Measurements from ENCODE around the gene SLC25A41. TPM values are rescaled to one million over a fixed set of nuclear protein-coding genes. Genes with fewer than 3 reads are reported as not detected.

The SLC25A41 gene
- total RNA-seq = 0.07 TPM in 1 of 2 replicates, not detected in the other

GRCh38 chr19:6433663-6434062 is at the start of gene SLC25A41:
Gene SLC25A41, minus strand, starts transcription at chr19:6433763. Its CDS starts 70 bp downstream, at chr19:6433693.

DNA sequence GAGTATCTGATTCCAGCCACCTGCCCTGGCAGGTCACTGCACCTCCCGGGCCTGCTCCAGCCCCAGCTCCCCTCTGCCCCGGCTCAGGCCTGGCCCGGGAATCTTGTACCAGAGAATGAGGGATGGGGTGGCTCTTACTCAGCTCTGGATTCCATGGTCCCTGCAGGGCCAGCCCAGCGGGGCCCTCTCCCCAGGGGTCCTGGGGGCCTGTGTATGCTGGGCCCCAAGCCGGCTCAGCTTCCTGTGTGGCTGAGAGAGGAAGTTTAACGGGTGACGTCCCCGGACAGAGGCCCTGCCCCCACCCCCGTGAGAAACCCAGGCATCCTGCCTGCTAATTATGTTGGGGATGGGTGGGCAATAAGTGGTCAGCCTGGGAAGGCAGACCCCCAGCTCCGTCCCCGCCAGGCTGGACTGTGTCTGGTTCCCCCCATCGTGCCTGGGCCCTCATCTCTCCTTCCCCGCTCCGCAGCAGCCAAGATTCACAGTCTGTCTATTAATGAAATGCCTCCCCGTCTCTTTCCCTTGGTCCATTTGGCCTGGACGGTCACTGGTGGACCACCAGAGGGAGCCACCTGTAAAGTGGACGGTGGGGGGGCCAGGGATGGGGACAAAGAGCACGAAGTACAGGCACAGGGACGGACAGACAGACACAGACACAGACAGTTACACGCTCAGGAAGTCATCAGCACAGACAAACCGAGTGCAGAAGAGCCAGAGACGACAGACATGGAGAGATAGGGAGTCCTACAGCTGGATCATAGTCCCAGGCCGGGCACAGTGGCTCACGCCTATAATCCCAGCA is 48.2 kb upstream of the SLC25A41 start, which contains the start of gene DENND1C:
Gene DENND1C, minus strand, starts transcription at position 247 of the 802 bp plus-strand sequence. Its CDS starts 92 bp downstream, at position 155.

DNA sequence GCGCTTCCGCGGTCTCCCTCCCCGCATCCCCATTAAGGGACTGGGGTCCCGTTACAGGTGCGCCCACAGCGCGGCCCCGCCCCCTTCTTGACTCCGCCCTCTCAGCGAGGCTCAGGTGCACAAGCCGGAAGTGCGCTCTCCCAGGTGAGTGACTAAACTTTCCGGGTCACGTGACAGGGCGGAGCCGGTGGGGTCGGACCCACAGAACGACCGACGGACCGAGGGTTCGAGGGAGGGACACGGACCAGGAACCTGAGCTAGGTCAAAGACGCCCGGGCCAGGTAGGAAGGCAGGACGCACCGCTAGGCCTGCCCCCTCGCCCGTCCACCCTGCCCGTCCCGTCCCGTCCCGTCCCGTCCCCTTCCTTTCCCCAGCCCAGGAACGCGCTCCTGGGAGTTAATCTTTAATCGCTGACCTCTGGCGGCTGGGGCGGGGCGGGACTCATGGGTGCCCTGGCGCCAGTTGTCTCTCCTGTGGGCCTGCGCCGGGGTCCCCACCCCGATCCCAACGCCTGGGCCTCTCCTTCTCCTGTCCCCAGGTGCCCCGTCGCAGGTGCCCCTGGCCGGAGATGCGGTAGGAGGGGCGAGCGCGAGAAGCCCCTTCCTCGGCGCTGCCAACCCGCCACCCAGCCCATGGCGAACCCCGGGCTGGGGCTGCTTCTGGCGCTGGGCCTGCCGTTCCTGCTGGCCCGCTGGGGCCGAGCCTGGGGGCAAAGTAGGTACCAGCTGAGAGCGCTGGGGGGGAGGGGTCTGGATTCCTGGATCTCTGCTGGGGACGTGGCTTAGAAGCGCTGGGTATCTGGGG is 30.7 kb upstream of the SLC25A41 start, which contains the start of gene CRB3:
Gene CRB3, plus strand, starts transcription at position 202 of the 804 bp plus-strand sequence. Its CDS starts 431 bp downstream, at position 633.

GRCh38 chr19:6459262-6460098 is 25.9 kb upstream of the SLC25A41 start, which contains the start of gene SLC25A23:
Gene SLC25A23, minus strand, starts transcription at chr19:6459792. Its CDS starts 164 bp downstream, at chr19:6459628.

DNA sequence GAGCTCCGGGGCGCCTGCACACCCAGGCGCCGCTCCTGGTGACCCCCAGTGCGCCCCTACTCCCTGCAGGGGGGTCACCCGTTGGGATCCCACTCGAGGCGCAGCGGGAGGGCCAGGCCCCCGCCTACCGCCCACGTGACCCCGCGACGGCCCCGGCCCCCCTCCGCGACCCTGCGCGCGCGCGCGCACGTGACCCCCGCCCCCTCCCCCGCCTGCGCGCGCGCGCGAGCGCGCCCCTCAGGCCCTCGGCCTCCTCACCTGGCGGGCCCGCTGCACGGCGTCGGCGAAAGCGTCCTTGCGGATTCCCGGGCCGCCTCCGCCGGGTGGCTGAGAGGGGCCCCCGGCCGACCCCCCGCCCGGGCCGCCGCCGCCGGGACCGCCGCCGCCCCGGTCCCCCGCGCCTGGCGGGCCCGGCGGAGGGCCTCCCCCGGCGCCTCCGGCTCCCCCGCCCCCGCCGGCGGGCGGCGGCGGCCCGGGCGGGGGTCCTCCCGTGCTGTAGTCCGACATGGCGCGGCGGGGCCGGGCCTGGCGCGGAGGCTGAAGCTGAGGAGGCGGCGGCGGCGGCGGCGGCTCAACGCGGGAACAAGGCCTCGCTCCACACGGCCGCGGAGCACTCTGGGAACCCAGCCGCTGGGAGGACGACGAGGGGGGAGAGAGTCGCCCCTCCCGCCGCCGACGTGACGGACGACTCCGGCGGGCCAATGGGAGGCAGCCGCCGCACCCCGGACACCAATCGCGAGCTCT is 9.2 kb downstream of the SLC25A41 start, which contains the start of gene KHSRP:
Gene KHSRP, minus strand, starts transcription at position 617 of the 744 bp plus-strand sequence. Its CDS starts 110 bp downstream, at position 507.

DNA sequence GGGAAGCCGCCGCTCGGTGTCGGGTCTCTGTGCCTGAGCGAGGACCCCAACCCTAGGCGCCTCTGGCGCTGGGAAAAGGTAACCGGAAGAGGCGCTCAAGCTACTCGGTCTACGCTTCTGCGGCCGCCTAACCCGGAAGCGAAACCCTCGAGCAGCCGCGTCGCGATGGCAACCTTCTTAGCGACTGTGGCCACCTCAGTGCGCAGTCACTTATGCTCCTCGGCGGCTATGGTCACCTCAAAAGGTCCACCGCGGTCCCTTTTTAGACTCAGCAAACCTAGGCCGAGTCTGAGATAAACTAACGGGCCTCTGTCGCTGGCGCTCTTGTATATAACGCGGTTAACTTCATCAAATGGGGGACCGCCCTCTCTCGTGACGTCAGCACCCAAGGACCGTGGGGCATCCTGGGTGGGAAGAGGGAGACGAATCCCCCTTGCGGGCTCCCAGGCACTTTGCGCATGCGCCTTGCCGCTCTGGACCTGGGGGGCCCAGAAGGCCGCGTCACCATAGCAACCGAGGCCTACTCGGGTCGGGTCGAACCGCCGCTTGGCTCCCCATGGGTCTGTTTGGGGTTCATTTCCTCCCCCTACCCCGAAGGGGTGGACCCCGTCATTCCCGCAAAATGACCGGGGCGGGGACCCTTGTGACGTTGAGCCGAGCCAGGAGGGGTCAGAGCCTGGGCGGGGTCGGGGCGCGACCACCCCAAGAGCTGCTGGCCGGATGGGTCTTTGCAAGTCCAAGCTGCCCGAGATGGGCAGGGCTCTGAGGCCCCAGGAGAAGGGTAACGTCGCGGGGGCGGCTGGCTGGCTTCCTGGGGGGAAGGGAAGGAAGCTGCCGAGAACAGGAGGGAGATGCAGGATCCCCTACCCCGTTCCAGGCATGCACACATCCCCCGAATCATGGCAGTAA is 40.2 kb downstream of the SLC25A41 start, which contains the start of gene GTF2F1:
Gene GTF2F1, minus strand, starts transcription at position 91 of the 909 bp plus-strand sequence. CDS start 169 bp downstream, outside the sequence.

Other genes starting within 250 kb of the SLC25A41 start
- gene MLLT1, start 153.8 kb downstream of the SLC25A41 start, total RNA-seq = 11.3 and 14.5 TPM in 2 replicates
- not detected in 2 replicates for gene ACER1, start 100.2 kb downstream of the SLC25A41 start, total RNA-seq
- 34.8 and 37.5 TPM in 2 replicates for gene CLPP, start 72.2 kb downstream of the SLC25A41 start, total RNA-seq
- gene ALKBH7, start 61.0 kb downstream of the SLC25A41 start, total RNA-seq = 20.3 and 20.9 TPM in 2 replicates
- 1.5 and 1.9 TPM in 2 replicates for gene PSPN, start 57.8 kb downstream of the SLC25A41 start, total RNA-seq
- gene GTF2F1, start 40.6 kb downstream of the SLC25A41 start, total RNA-seq = 37.1 and 37.7 TPM in 2 replicates
- 145 and 152 TPM in 2 replicates for gene KHSRP, start 9.0 kb downstream of the SLC25A41 start, total RNA-seq
- 48.2 and 56.6 TPM in 2 replicates for gene SLC25A23, start 26.0 kb upstream of the SLC25A41 start, total RNA-seq
- gene CRB3, start 30.5 kb upstream of the SLC25A41 start, total RNA-seq = 0.17 TPM in 1 of 2 replicates, not detected in the other
- gene DENND1C, start 48.0 kb upstream of the SLC25A41 start, total RNA-seq = under 0.01 TPM in 1 of 2 replicates, not detected in the other
- not detected in 2 replicates for gene TUBB4A, start 68.5 kb upstream of the SLC25A41 start, total RNA-seq
- gene TNFSF9, start 97.3 kb upstream of the SLC25A41 start, total RNA-seq = 0.26 and 0.99 TPM in 2 replicates
- gene CD70, start 157.4 kb upstream of the SLC25A41 start, total RNA-seq = not detected in 2 replicates
- 0.13 and 0.66 TPM in 2 replicates for gene TNFSF14, start 236.4 kb upstream of the SLC25A41 start, total RNA-seq